RWPE1 (cell line): Measurements from ENCODE around the gene SGTA.

Experiments
- CTCF ChIA-PET: fragments of 350-600 bp; sonication (Branson Sonifier 250); formaldehyde crosslinking; extraction: SDS; loops from one replicate; lab custom pipeline; 2021; lab: Yijun Ruan, JAX
- POLR2A ChIA-PET: fragments of 400-600 bp; formaldehyde crosslinking; extraction: SDS; loops from one replicate; lab custom pipeline; 2020; ENCODE audit warnings: antibody characterized with exemption; ENCODE audit not compliant: low non-redundant PET; lab: Yijun Ruan, JAX
- DNase-seq: peaks from one replicate; pipeline ENCODE4 v3.0.0; 2012; ENCODE audit warnings: low spot score
- H3K27ac ChIP-seq: fragments of 450-650 bp; 2 replicates; pipeline ENCODE4 v1.5.1; 2017
- TF ChIP-seq, protein P1 (sequence below): fragments of 450-650 bp; conservative IDR thresholded peaks from 2 replicates; pipeline ENCODE4 v1.5.1; 2017; ENCODE audit warnings: low read depth, mild to moderate bottlenecking

SGTA gene

DNA sequence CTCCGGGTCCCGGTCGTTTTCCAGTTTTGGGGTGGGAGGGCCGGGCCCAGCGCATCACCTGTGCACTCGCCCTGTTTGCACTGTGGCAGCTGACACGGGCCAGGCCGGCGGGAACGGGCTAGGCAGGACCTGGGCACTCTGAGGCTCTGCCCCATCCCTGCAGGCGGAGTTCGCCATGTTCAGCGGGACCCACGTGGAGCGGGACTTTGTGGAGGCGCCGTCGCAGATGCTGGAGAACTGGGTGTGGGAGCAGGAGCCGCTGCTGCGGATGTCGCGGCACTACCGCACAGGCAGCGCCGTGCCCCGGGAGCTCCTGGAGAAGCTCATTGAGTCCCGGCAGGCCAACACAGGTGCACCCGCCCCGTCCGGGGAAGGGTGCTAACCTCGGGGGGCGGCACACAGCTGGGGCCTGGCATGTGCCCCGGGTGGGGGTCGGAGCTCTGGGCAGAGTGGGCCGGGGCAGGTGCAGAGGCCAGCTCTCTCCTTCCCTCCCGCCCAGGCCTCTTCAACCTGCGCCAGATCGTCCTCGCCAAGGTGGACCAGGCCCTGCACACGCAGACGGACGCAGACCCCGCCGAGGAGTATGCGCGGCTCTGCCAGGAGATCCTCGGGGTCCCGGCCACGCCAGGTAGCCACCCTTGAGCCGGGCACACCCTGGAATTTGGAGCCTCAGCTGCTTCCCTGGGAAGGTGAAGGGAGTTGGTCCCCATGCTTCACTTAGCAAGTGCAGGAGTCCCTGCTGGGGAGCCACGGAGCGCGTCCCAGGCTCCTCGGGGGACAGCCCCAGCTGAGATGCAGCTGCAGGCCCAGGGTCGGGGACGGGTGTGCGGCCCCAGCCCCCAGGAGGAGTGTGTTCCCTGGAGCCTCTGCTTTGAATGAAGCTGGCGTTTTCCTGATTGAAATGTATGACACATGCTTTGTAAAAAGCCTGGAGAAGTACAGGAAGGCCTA is 27.3 kb upstream of the SGTA start:
- TF ChIP-seq, protein P1, sequence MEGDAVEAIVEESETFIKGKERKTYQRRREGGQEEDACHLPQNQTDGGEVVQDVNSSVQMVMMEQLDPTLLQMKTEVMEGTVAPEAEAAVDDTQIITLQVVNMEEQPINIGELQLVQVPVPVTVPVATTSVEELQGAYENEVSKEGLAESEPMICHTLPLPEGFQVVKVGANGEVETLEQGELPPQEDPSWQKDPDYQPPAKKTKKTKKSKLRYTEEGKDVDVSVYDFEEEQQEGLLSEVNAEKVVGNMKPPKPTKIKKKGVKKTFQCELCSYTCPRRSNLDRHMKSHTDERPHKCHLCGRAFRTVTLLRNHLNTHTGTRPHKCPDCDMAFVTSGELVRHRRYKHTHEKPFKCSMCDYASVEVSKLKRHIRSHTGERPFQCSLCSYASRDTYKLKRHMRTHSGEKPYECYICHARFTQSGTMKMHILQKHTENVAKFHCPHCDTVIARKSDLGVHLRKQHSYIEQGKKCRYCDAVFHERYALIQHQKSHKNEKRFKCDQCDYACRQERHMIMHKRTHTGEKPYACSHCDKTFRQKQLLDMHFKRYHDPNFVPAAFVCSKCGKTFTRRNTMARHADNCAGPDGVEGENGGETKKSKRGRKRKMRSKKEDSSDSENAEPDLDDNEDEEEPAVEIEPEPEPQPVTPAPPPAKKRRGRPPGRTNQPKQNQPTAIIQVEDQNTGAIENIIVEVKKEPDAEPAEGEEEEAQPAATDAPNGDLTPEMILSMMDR = no peak
- POLR2A ChIA-PET = no interaction called here
- H3K27ac ChIP-seq = no peak overlapping the region
- no peak for DNase-seq
- CTCF ChIA-PET = interaction anchor here (0.6 kb wide), 2 partner anchors 10 to 30 kb away, joined by 3 read pairs; no protein-coding TSS in a partner anchor

DNA sequence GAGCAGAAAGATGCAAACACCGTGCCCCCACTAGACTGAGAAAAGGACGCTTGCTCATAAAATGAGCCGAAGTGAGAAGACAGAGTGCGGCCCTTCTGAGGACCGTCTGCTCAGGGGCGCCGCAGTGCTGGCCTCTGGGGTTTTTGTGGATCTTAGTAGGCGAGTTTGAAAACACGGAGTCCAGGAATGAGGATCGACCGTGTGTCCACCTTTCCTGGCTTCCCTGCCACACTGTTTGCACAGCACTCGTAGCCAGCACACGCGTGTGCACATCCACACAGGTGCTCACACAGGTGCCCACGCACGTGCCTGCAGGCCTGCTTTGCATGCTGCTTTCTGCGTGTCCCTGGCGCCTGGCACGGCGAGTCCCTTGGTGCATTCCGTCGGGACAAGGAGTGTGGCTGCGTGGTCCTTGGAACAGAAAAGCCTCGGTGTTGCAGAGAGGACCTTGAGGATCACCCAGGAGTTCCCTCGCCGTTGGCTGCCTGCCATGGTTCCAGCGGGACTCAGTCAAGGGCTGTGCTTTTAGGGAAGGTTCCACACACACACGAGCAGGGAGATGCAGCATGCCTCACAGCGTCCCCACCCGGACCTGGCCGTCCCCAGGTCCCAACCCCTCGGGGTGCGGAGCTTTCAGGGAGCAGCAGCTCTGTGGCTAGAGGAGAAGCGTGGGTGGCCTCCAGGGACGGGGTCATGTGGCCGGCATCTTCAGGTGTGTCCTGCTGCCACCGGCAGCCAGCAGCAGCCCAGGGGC is 26.5 kb upstream of the SGTA start:
- ChIA-PET POLR2A (no interaction called here), CTCF (no interaction called here)
- H3K27ac ChIP-seq = no peak overlapping the region
- DNase-seq = no peak
- TF ChIP-seq, protein P1 = no peak

DNA sequence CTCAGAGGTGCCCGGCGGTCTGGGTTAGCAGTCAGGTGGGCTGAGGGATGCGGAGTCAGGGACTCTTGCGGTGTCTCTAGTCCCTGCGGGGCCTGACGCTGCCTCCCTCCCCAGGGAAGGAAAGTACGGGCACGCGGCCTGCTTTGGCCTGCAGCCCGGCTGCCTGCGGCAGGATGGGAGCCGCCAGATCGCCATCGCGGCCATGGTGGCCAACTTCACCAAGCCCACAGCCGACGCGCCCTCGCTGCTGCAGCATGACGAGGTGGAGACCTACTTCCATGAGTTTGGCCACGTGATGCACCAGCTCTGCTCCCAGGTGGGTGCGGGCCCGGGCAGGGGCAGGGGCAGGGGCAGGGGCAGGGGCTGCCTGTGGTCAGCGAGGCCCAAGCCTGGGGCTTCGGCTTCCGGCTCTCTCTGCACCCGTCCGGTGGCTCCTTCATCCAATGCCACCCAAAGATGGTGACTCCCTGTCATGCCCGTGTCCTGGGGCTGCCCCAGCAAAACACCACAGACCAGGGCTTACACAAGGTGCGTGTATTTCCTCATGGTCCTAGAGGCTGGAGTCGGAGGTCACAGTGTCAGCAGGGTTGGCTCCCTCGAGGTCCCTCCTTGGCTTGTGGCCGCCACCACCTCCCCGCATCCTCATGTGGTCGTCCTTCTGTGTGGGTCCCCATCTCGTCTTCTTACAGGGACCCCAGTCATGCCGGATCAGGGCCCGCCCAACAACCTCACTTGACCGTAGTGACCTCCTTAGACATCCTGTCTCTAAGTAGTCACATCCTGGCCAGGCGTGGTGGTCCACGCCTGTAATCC is 25.3 kb upstream of the SGTA start:
- CTCF ChIA-PET = interaction anchor here (0.6 kb wide), 1 partner anchor 33 kb away, joined by 6 read pairs; the partner anchor contains the start of gene ZNF555
- TF ChIP-seq, protein P1 = no peak
- no peak overlapping the region for H3K27ac ChIP-seq
- POLR2A ChIA-PET = no interaction called here
- no peak for DNase-seq

DNA sequence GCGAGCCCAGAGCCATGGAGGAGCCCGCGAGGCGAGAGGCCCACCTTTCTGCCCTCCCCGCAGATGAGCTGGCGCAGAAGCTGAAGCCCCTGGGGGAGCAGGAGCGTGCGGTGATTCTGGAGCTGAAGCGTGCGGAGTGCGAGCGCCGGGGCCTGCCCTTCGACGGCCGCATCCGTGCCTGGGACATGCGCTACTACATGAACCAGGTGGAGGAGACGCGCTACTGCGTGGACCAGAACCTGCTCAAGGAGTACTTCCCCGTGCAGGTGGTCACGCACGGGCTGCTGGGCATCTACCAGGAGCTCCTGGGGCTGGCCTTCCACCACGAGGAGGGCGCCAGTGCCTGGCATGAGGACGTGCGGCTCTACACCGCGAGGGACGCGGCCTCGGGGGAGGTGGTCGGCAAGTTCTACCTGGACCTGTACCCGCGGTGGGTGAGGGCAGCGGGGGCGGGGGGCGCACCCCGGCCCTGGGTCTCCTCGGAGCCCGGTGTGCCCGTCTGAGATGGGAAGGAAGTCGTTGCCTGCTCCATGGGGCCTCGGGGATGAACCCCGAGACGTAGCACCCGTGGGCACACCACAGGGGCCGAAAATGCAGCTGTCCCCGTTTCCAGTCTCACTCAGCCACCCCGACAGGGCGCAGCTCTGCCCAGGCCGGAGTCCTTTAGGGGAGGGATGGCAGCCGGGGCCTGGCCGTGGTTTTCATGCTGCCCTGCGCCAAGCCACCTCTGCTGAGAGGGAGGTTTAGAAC is 24.5 kb upstream of the SGTA start:
- ChIA-PET CTCF (interaction anchor here (0.6 kb wide), 1 partner anchor 34 kb away, joined by 6 read pairs; the partner anchor contains the start of gene ZNF555), POLR2A (no interaction called here)
- TF ChIP-seq, protein P1 = no peak
- H3K27ac ChIP-seq = no peak overlapping the region
- DNase-seq = no peak

DNA sequence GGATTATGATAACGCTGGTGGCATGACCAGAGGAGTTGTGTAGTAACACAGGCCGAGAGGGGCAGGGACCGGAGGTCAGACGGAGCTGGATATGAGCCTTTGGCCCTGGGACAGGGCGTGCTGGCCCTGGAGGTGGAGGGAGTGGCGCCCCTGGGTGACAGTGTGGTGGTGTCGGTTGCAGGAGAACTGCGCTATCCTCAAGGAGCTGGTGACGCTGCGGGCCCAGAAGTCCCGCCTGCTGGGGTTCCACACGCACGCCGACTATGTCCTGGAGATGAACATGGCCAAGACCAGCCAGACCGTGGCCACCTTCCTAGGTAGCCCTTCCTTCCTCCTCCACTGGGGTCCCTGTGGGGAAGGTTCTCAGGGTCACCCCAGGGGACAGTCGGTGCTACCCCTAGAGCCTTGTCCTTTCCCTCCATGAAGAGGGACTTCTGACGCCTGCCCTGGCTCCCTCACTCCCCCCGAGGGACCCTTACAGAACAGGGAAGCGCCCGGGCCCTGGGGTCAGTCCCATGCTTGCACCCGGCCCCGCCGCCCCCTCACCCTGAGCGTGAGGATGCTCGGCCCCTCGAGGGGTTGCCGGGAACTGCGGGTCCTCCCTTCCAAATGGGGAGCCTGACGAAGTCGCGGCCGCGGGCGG is 23.8 kb upstream of the SGTA start:
- ChIA-PET POLR2A (no interaction called here), CTCF (no interaction called here)
- DNase-seq = no peak
- TF ChIP-seq, protein P1 = no peak
- no peak overlapping the region for H3K27ac ChIP-seq
